Measurements from ENCODE around the gene TRAPPC14.
A peak's percentile ranks its signal among the peaks of the same experiment; 100 is the strongest.

TRAPPC14 gene

DNA sequence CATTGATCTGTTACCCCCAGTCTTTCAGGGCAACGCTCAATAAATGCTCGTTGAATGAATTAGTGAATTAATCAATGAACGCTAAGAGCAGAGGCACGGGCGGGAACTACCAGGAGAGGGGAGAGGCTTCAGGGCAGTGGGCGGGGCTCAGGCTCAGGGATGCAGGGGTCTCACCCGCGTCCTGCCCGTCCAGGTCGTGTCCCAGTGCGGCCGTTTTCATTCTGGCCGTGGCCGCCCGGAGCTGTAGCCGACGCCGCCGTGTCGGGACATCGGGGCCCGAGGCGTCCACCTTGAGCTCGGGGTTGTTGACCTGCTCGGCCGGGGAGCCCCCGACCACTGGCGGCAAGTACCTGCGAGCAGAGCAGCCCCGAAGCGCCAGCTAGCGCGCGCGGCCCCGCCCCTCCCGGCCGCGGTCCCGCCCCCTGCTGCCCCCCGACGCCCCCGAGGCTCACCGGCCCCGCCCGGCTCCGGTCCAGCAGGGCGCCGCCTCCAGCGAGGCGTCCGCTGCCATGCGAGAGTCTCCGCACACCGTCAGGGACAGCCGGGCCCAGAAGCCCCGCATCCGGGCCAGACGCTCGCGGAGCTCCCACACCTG is 12.7 kb upstream of the TRAPPC14 start:
- Histone ChIP-seq H3K4me3 (ENCODE audit: insufficient read length, low read depth) (no peak overlapping the region), H3K36me3 (ENCODE audit: insufficient read depth, insufficient read length, low read length) (peaks cover 11% of the 10 kb centered on the region), H3K9me3 (ENCODE audit: insufficient read depth, low read length) (no peaks in the 10 kb centered on the region), H3K27me3 (ENCODE audit: insufficient read depth, insufficient read length) (peaks cover 12% of the 10 kb centered on the region), H3K4me1 (ENCODE audit: insufficient read depth, insufficient read length) (peaks cover 13% of the 10 kb centered on the region), H3K9ac (ENCODE audit: insufficient read length, low read depth) (no peak overlapping the region)
- TF ChIP-seq YY1 (IDR thresholded peaks at IDR 0.05; ENCODE audit: insufficient read depth, insufficient read length) (no peak), ZNF274 (IDR thresholded peaks at IDR 0.05; ENCODE audit: low read depth, low read length) (no peak), SUZ12 (IDR thresholded peaks at IDR 0.05; ENCODE audit: extremely low read depth, insufficient read depth, insufficient read length) (no peak)
- DNase-seq (ENCODE audit: low read depth, low spot score) = no peak

DNA sequence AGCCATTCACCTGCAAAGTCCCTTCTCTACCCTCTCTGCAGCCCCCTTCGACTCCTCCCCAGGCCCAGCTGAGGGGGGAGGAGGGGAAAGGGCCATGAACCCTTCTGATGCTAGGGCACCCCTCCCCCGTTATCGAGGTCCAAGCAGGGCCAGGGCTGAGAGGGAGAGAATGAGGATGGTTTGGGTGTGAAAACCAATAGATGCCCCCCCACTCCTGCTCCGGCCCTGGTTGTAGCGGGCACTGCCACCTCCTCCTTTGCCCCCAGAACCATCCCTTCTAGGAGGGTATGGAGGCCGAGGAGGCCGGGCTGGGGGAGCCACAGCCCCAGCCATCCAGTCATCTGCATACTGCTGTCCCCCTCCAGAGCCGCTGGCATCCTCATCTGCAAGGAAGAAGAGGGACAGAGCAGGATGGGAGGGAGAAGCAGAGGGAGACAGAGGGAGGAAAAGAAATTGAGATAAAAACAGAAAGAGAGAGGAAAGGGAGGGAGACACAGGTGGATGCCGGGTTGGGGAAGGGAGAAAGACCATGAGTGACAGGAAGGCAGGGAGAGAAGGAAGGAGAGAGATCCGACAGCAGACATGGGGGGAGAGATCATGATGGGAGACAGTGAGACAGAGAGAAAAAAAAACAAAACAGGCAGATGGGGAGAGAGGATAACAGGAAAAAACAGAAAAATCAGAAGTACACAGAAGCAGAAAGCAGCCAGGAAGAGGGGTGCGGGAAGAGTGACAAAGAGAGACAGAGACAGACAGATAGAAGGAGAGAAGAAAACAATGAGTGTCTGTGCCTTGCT is 11.8 kb upstream of the TRAPPC14 start:
- peaks cover 13% of the 10 kb centered on the region for H3K27me3 ChIP-seq (ENCODE audit: insufficient read depth, insufficient read length)
- H3K9me3 ChIP-seq (ENCODE audit: insufficient read depth, low read length) = no peaks in the 10 kb centered on the region
- H3K9ac ChIP-seq (ENCODE audit: insufficient read length, low read depth) = peak overlapping the region; percentile 21
- TF ChIP-seq SUZ12 (IDR thresholded peaks at IDR 0.05; ENCODE audit: extremely low read depth, insufficient read depth, insufficient read length) = no peak
- no peak for TF ChIP-seq YY1 (IDR thresholded peaks at IDR 0.05; ENCODE audit: insufficient read depth, insufficient read length)
- no peak for TF ChIP-seq ZNF274 (IDR thresholded peaks at IDR 0.05; ENCODE audit: low read depth, low read length)
- peaks cover 6% of the 10 kb centered on the region for H3K36me3 ChIP-seq (ENCODE audit: insufficient read depth, insufficient read length, low read length)
- DNase-seq (ENCODE audit: low read depth, low spot score) = no peak
- no peak overlapping the region for H3K4me3 ChIP-seq (ENCODE audit: insufficient read length, low read depth)
- peaks cover 13% of the 10 kb centered on the region for H3K4me1 ChIP-seq (ENCODE audit: insufficient read depth, insufficient read length)

DNA sequence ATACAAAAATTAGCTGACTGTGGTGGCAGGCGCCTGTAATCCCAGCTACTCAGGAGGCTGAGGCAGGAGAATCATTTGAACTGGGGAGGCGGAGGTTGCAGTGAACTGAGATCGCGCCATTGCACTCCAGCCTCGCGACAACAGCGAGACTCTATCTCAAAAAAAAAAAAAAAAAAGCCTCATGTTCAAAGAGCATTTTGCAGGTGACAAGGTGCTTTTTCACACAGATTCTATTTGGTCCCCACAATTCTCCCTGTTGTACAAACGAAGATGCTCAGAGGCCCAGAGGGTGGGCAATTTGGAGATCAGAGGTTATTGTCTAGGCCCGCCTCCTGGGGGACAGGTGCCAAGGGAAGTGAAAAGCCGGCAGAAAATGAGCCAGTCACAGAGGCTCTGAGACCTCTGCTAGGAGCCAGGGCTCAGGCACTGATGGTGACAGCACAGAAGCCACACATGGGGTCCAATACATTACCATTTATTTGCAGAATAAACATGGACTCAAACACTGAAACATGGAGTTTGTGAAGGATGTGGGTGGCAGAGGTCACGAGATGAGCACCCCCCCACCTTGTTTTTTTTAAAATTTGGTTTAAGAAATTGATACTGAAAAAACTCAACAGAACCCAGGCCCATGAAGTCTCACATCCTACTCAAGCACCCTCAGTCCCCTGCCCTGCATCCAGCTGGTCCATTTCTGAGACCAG is 10.8 kb upstream of the TRAPPC14 start:
- Histone ChIP-seq H3K27me3 (ENCODE audit: insufficient read depth, insufficient read length) (peaks cover 13% of the 10 kb centered on the region), H3K4me3 (ENCODE audit: insufficient read length, low read depth) (no peak overlapping the region), H3K9ac (ENCODE audit: insufficient read length, low read depth) (no peak overlapping the region), H3K9me3 (ENCODE audit: insufficient read depth, low read length) (no peaks in the 10 kb centered on the region), H3K36me3 (ENCODE audit: insufficient read depth, insufficient read length, low read length) (peaks cover 4% of the 10 kb centered on the region), H3K4me1 (ENCODE audit: insufficient read depth, insufficient read length) (peaks cover 13% of the 10 kb centered on the region)
- TF ChIP-seq ZNF274 (IDR thresholded peaks at IDR 0.05; ENCODE audit: low read depth, low read length) (no peak), YY1 (IDR thresholded peaks at IDR 0.05; ENCODE audit: insufficient read depth, insufficient read length) (no peak), SUZ12 (IDR thresholded peaks at IDR 0.05; ENCODE audit: extremely low read depth, insufficient read depth, insufficient read length) (no peak)
- DNase-seq (ENCODE audit: low read depth, low spot score) = no peak

DNA sequence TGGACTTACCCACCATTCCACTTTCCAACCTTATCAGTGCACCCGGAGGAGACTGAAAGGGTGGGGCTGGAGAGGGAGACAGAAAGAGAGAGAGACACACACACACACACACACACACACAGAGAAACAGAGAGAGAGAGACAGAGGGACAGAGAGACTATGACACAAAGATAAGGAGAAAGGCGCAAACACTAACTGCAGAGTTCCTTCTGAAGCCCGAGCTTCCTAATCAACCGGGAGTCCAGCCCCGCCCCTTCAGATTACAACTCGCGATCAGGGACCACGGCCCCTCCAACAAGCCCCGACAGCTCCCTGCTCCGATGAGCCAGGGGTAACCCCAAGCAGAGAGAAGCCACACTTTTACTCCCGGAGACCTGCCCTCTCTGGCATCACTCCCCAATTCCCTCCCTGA is 9.4 kb upstream of the TRAPPC14 start:
- peaks cover 2% of the 10 kb centered on the region for H3K36me3 ChIP-seq (ENCODE audit: insufficient read depth, insufficient read length, low read length)
- peak overlapping the region; percentile 45 for H3K4me3 ChIP-seq (ENCODE audit: insufficient read length, low read depth)
- H3K4me1 ChIP-seq (ENCODE audit: insufficient read depth, insufficient read length) = peaks cover 15% of the 10 kb centered on the region
- peak overlapping the region; percentile 70 for H3K9ac ChIP-seq (ENCODE audit: insufficient read length, low read depth)
- peaks cover 13% of the 10 kb centered on the region for H3K27me3 ChIP-seq (ENCODE audit: insufficient read depth, insufficient read length)
- no peaks in the 10 kb centered on the region for H3K9me3 ChIP-seq (ENCODE audit: insufficient read depth, low read length)
- TF ChIP-seq ZNF274 (IDR thresholded peaks at IDR 0.05; ENCODE audit: low read depth, low read length) (no peak), YY1 (IDR thresholded peaks at IDR 0.05; ENCODE audit: insufficient read depth, insufficient read length) (no peak), SUZ12 (IDR thresholded peaks at IDR 0.05; ENCODE audit: extremely low read depth, insufficient read depth, insufficient read length) (no peak)
- DNase-seq (ENCODE audit: low read depth, low spot score) = no peak

DNA sequence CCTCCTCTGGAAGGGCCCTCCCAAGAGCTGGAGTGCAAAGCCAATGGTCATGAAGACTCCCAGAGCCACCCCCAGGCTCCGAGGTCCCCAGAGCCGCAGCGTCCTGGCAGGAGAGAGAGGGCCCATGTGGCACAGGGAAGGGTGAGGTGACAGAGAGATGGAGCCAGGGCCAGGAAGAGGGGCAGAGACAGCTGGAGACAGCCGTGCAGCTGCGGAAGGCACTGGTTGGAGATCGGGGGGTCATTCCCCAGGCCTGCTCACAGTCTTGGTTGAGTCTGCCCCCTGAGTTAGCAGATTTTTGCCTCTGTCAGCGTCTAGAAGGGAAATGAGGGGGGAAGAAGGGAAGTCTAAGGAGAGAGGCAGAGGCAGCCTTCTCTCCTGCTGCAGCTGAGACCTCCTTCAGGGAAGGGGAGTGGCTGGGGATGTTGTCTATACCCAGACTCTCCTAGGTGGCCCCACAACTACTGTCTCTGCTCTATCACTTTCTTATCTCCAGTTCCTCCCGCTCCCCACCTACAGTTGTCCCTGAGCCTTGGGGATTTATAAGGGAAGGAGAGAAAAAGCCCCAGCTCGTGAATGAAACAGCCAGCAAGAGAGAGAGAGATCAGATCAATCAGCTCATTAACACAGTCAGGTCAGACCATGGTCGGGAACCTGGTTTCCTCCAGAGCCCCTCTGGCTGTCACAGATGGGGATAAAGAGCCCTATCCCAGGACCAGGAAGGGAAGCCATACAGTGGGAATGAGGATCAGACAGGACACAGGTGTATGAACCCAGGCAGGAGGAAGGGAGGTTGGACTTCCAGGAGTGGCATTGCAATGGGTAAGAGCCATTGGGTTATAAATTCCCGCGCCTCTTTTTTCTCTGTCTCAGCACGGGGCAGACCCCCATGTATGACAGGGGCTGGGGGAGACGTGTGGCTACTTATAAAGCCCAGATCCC is 8.7 kb upstream of the TRAPPC14 start:
- TF ChIP-seq SUZ12 (IDR thresholded peaks at IDR 0.05; ENCODE audit: extremely low read depth, insufficient read depth, insufficient read length) (no peak), ZNF274 (IDR thresholded peaks at IDR 0.05; ENCODE audit: low read depth, low read length) (no peak), YY1 (IDR thresholded peaks at IDR 0.05; ENCODE audit: insufficient read depth, insufficient read length) (no peak)
- peaks cover 17% of the 10 kb centered on the region for H3K4me1 ChIP-seq (ENCODE audit: insufficient read depth, insufficient read length)
- H3K36me3 ChIP-seq (ENCODE audit: insufficient read depth, insufficient read length, low read length) = peaks cover 2% of the 10 kb centered on the region
- H3K9ac ChIP-seq (ENCODE audit: insufficient read length, low read depth) = peak overlapping the region; percentile 32
- H3K9me3 ChIP-seq (ENCODE audit: insufficient read depth, low read length) = no peaks in the 10 kb centered on the region
- peaks cover 13% of the 10 kb centered on the region for H3K27me3 ChIP-seq (ENCODE audit: insufficient read depth, insufficient read length)
- no peak for DNase-seq (ENCODE audit: low read depth, low spot score)
- peak overlapping the region; percentile 45 for H3K4me3 ChIP-seq (ENCODE audit: insufficient read length, low read depth)

DNA sequence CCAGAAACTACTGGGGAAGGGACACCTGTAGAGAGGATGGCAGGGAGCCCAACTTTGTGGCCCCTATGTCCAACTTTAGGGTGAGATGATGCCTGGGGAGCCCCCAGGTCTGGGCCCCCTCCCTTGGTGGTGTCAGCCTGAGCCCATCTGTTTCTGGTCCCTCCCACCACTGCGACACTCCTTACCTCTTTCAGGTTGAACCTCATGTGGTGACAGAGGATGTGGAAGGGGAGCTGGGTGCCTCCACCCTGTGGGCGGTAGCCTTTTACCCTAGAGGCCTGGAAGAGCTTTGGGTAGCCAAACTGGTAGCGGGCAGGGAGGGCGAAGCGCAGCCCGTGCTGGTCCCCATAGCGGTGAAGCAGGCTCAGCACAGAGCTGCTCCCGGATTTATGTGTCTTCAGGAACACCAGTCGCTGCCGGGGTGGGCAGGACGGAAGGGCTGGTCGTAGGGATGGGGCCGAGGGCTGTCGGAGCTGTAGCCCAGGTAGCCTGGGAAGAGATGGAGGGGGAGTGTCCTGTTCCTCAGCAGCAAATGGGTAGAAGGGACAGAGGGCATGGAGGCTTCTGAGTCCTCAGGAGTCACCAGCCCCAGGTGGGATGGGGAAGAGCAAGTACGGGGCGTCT is 7.9 kb upstream of the TRAPPC14 start:
- Histone ChIP-seq H3K9ac (ENCODE audit: insufficient read length, low read depth) (no peak overlapping the region), H3K4me3 (ENCODE audit: insufficient read length, low read depth) (no peak overlapping the region), H3K27me3 (ENCODE audit: insufficient read depth, insufficient read length) (peaks cover 13% of the 10 kb centered on the region), H3K4me1 (ENCODE audit: insufficient read depth, insufficient read length) (peaks cover 17% of the 10 kb centered on the region), H3K36me3 (ENCODE audit: insufficient read depth, insufficient read length, low read length) (peaks cover 2% of the 10 kb centered on the region), H3K9me3 (ENCODE audit: insufficient read depth, low read length) (no peaks in the 10 kb centered on the region)
- no peak for DNase-seq (ENCODE audit: low read depth, low spot score)
- TF ChIP-seq SUZ12 (IDR thresholded peaks at IDR 0.05; ENCODE audit: extremely low read depth, insufficient read depth, insufficient read length) (no peak), ZNF274 (IDR thresholded peaks at IDR 0.05; ENCODE audit: low read depth, low read length) (no peak), YY1 (IDR thresholded peaks at IDR 0.05; ENCODE audit: insufficient read depth, insufficient read length) (no peak)
